GM12878 (cell line): Measurements from ENCODE around the gene AHCY. TPM values are rescaled to one million over a fixed set of nuclear protein-coding genes. Genes with fewer than 3 reads are reported as not detected.
"Not testable (repeated sequence)": the region's sequence is repeated elsewhere in the genome, so short reads cannot be mapped to it uniquely, and the experiment has no call there.

ENCODE experiments used
- ATAC-seq: fragments of 200-7000 bp; cut with Tn5 transposase; 3 replicates; pipeline ENCODE4 v1.9.1; 2020; ENCODE audit warnings: mild to moderate bottlenecking, moderate library complexity
- BruUV-seq: library from RNA; stranded (reverse); fragments of 400-500 nt; replicated peaks from 2 replicates; lab custom pipeline; 2021; lab: Mats Ljungman, UMichigan
- CTCF ChIA-PET: fragments of 300-600 bp; sonication (Branson Sonifier 250); formaldehyde crosslinking; extraction: SDS; loops from one replicate; lab custom pipeline; 2021; ENCODE audit warnings: inconsistent platforms; lab: Yijun Ruan, JAX
- POLR2A ChIA-PET: fragments of 350-600 bp; formaldehyde crosslinking; extraction: SDS; loops from one replicate; lab custom pipeline; 2021; ENCODE audit warnings: inconsistent platforms; lab: Charles Lee
- RAD21 ChIA-PET: fragments of 300-600 bp; sonication (Branson Sonifier 250); formaldehyde crosslinking; loops from one replicate; lab custom pipeline; 2023; ENCODE audit warnings: antibody characterized with exemption; ENCODE audit not compliant: unreplicated experiment; lab: Charles Lee
- SMC1A ChIA-PET: fragments of 300-600 bp; sonication (Branson Sonifier 250); formaldehyde crosslinking; loops from one replicate; lab custom pipeline; 2023; ENCODE audit not compliant: unreplicated experiment, uncharacterized antibody; lab: Charles Lee
- DNase-seq: peaks from one replicate; pipeline ENCODE4 v3.0.0-alpha.2; 2011; ENCODE audit warnings: low read depth, low spot score
- FAIRE-seq: peaks from 3 replicates; lab custom pipeline; 2011; peaks lifted over from hg19 to GRCh38; lab: Jason Lieb, UNC
- H2AFZ ChIP-seq: 2 replicates; pipeline ENCODE4 v1.6.0; 2011; ENCODE audit warnings: low read depth, low read length, control low read depth; ENCODE audit not compliant: control insufficient read depth
- H3K27ac ChIP-seq: 2 replicates; pipeline ENCODE4 v1.5.1; 2011; ENCODE audit warnings: control low read depth; ENCODE audit not compliant: control insufficient read depth, insufficient read depth
- H3K27me3 ChIP-seq, 2 experiments: replicated peaks in 1 of 2; 2 replicates each; pipeline versions ENCODE4 v1.6.0 to v1.6.1; 2011; ENCODE audit warnings: low read length in 1 of 2; ENCODE audit not compliant: control insufficient read depth in 2 of 2, insufficient read depth in 2 of 2
- H3K36me3 ChIP-seq, 2 experiments: 2 replicates each; pipeline ENCODE4 v1.5.1; 2011; ENCODE audit warnings: low read length in 1 of 2; ENCODE audit not compliant: control insufficient read depth in 2 of 2, insufficient read depth in 2 of 2
- H3K4me1 ChIP-seq: 2 replicates; pipeline ENCODE4 v1.6.1; 2011; ENCODE audit warnings: mild to moderate bottlenecking, low read length, moderate library complexity, mixed read lengths; ENCODE audit not compliant: control insufficient read depth, insufficient read depth
- H3K4me2 ChIP-seq: 2 replicates; pipeline ENCODE4 v1.6.0; 2011; ENCODE audit warnings: control low read depth; ENCODE audit not compliant: control insufficient read depth, insufficient read depth
- H3K4me3 ChIP-seq: fragments of 200-600 bp; sonication (generic); 2 replicates; pipeline ENCODE4 v1.5.1; 2016
- H3K79me2 ChIP-seq: 2 replicates; pipeline ENCODE4 v1.6.0; 2011; ENCODE audit warnings: low read length; ENCODE audit not compliant: control insufficient read depth, insufficient read depth
- H3K9ac ChIP-seq: 2 replicates; pipeline ENCODE4 v1.8.0; 2011; ENCODE audit warnings: low read length, control low read depth, mixed read lengths; ENCODE audit not compliant: control insufficient read depth, insufficient read depth
- H3K9me3 ChIP-seq: replicated peaks from 3 replicates; pipeline ENCODE4 v1.5.1; 2011; ENCODE audit warnings: mild to moderate bottlenecking, low read length; ENCODE audit not compliant: control insufficient read depth, insufficient read depth
- H4K20me1 ChIP-seq: 2 replicates; pipeline ENCODE4 v1.6.0; 2011; ENCODE audit not compliant: control insufficient read depth, insufficient read depth
- HCFC1 ChIP-seq: fragments of 150-350 bp; IDR thresholded peaks from 2 replicates; pipeline ENCODE4 v1.6.1; 2014; ENCODE audit warnings: low read length
- IRF4 ChIP-seq: IDR thresholded peaks from 2 replicates; pipeline ENCODE4 v1.6.1; 2011; ENCODE audit warnings: low read depth, low read length
- IRF5 ChIP-seq: fragments of 450-650 bp; IDR thresholded peaks from 2 replicates; pipeline ENCODE4 v1.6.1; 2017; ENCODE audit warnings: borderline replicate concordance
- WGBS: methylation state at CpG from one replicate; pipeline ENCODE4 v1.1.6; 2016; ENCODE audit warnings: low lambda C conversion rate; ENCODE audit not compliant: insufficient replicate concordance, insufficient coverage; ENCODE audit errors: missing lambda C conversion rate; 5-methylcytosine and 5-hydroxymethylcytosine counted together
- in situ Hi-C: fragments of 300-500 bp; cut with MboI; formaldehyde crosslinking; loops from 9 replicates; pipeline ENCODE4 v1.14.3; 2018; ENCODE audit warnings: mixed read lengths
- intact Hi-C: fragments of 100-400 bp; cut with micrococcal nuclease; formaldehyde crosslinking; loops from one replicate; pipeline ENCODE4 v1.14.2; 2022; ENCODE audit not compliant: unreplicated experiment
- polyA plus RNA-seq, 11 experiments: library from polyadenylated mRNA; depleted of rRNA in 4 of 11; unstranded in 6 of 11; stranded (reverse) in 5 of 11; fragments of >200 nt; fragmentation: Nextera tagmentation in 4 of 11; fragmentation: Illumina TruSeq in 1 of 11; extraction: Ambion mirVana in 4 of 11; extraction: Trizol in 1 of 11; gene quantifications; 1 replicate in 1 of 11; 2 replicates in 10 of 11; pipeline versions ENCODE4 v1.2.1 to v1.2.3, GENCODE V29; 2011 to 2016; ENCODE audit warnings: inconsistent platforms in 2 of 11, missing spikeins in 2 of 11, low read depth in 1 of 11
- total RNA-seq, 4 experiments: library from RNA; depleted of rRNA in 3 of 4; stranded (reverse); fragments of >200 nt in 3 of 4; fragmentation: Illumina TruSeq in 1 of 4; extraction: Trizol in 1 of 4; gene quantifications; 2 replicates each; pipeline versions ENCODE4 v1.2.1 to v1.2.3, GENCODE V29; 2013 to 2021
- TF ChIP-seq, protein P1 (sequence below): IDR thresholded peaks from 2 replicates; pipeline ENCODE4 v1.6.1; 2012; ENCODE audit warnings: improper control_type of control experiment, low read depth, low read length; ENCODE audit not compliant: insufficient replicate concordance

The AHCY gene
- total and polyA plus RNA-seq, 10 of the 15 experiments (the other 5 are each of a cell fraction or from before 2014, with no cell fraction given) = 84.9 to 223 (median 181) TPM

DNA sequence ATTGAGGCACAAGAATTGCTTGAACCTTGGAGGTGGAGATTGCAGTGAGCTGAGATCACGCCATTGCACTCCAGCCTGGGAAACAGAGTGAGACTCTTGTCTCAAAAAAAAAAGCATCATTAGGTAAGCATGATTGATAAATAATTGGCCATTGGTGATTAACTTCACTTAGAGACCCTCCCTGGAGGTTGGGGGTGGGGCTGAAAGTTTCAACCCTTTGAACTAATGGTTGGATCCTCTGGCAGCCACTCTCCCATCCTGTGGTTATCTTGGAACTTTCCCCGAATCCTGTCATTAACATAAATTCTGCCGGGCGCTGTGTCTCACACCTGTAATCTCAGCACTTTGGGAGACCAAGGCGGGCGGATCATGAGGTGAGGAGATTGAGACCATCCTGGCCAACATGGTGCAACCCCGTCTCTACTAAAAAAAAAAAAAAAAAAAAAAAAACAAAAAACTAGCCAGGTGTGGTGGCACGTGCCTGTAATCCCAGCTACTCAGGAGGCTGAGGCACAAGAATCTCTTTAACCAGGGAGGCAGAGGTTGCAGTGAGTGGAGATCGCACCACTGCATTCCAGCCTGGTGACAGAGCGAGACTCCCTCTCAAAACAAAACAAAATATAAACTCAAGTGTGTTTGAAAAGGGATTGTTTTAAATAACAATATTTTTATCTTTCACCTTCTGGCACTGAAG is 42.8 kb upstream of the AHCY start:
- BruUV-seq, intact Hi-C loops, H2AFZ ChIP-seq, H3K9me3 ChIP-seq, DNase-seq, H4K20me1 ChIP-seq, in situ Hi-C loops, H3K9ac ChIP-seq, H3K27ac ChIP-seq, FAIRE-seq, ATAC-seq, H3K27me3 ChIP-seq, H3K4me1 ChIP-seq, H3K36me3 ChIP-seq, H3K4me2 ChIP-seq, H3K4me3 ChIP-seq, H3K79me2 ChIP-seq, CTCF ChIA-PET: not testable (repeated sequence)
- POLR2A ChIA-PET = interaction anchor here (0.8 kb wide), 1 partner anchor 51 kb away, joined by 8 read pairs; no protein-coding TSS in a partner anchor
- RAD21 ChIA-PET = interaction anchor here (0.7 kb wide), 1 partner anchor 34 kb away, joined by 3 read pairs; no protein-coding TSS in a partner anchor
- SMC1A ChIA-PET = interaction anchor here (0.7 kb wide), 1 partner anchor 16 kb away, joined by 3 read pairs; no protein-coding TSS in a partner anchor
- 89% methylated on average over 9 of the region's 10 CpGs for WGBS

GRCh38 chr20:34345402-34345736 is 42.2 kb upstream of the AHCY start:
- BruUV-seq = no TSS peak
- POLR2A ChIA-PET = no interaction called here

More at GRCh38 chr20:34345402-34345736, 42.2 kb upstream of the AHCY start:
- Histone ChIP-seq H3K4me3 (no peak overlapping the region), H3K9me3 (no peaks in the 10 kb centered on the region), H2AFZ (no peak overlapping the region), H3K27ac (no peak overlapping the region), H3K4me2 (no peak overlapping the region), H3K27me3 (no peaks in the 10 kb centered on the region), H3K79me2 (no peaks in the 10 kb centered on the region), H3K36me3 (no peaks in the 10 kb centered on the region), H4K20me1 (no peaks in the 10 kb centered on the region), H3K9ac (no peak overlapping the region), H3K4me1 (no peaks in the 10 kb centered on the region)
- in situ Hi-C loops (no loop called here), intact Hi-C loops (no loop called here)
- RAD21 ChIA-PET = no interaction called here
- ATAC-seq (no peak), DNase-seq (no peak), FAIRE-seq (no peak)
- SMC1A ChIA-PET = no interaction called here
- CTCF ChIA-PET = no interaction called here
- 74% methylated on average over 6 of the region's 6 CpGs for WGBS
- TF ChIP-seq IRF4 (no peak), HCFC1 (no peak), IRF5 (no peak)
- TF ChIP-seq, protein P1, sequence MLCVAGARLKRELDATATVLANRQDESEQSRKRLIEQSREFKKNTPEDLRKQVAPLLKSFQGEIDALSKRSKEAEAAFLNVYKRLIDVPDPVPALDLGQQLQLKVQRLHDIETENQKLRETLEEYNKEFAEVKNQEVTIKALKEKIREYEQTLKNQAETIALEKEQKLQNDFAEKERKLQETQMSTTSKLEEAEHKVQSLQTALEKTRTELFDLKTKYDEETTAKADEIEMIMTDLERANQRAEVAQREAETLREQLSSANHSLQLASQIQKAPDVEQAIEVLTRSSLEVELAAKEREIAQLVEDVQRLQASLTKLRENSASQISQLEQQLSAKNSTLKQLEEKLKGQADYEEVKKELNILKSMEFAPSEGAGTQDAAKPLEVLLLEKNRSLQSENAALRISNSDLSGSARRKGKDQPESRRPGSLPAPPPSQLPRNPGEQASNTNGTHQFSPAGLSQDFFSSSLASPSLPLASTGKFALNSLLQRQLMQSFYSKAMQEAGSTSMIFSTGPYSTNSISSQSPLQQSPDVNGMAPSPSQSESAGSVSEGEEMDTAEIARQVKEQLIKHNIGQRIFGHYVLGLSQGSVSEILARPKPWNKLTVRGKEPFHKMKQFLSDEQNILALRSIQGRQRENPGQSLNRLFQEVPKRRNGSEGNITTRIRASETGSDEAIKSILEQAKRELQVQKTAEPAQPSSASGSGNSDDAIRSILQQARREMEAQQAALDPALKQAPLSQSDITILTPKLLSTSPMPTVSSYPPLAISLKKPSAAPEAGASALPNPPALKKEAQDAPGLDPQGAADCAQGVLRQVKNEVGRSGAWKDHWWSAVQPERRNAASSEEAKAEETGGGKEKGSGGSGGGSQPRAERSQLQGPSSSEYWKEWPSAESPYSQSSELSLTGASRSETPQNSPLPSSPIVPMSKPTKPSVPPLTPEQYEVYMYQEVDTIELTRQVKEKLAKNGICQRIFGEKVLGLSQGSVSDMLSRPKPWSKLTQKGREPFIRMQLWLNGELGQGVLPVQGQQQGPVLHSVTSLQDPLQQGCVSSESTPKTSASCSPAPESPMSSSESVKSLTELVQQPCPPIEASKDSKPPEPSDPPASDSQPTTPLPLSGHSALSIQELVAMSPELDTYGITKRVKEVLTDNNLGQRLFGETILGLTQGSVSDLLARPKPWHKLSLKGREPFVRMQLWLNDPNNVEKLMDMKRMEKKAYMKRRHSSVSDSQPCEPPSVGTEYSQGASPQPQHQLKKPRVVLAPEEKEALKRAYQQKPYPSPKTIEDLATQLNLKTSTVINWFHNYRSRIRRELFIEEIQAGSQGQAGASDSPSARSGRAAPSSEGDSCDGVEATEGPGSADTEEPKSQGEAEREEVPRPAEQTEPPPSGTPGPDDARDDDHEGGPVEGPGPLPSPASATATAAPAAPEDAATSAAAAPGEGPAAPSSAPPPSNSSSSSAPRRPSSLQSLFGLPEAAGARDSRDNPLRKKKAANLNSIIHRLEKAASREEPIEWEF = no peak
- TF ChIP-seq, all 136 proteins: peak for 0
